HepG2 (cell line): ENCODE data around the gene NOSTRIN. TPM values are rescaled to one million over a fixed set of nuclear protein-coding genes. Genes with fewer than 3 reads are reported as not detected.
A peak's percentile ranks its signal among the peaks of the same experiment; 100 is the strongest.

Source experiments
- ATF7 ChIP-seq, 2 experiments: fragments of 450-650 bp in 1 of 2; sonication (generic) in 1 of 2; formaldehyde crosslinking in 1 of 2; IDR thresholded peaks; 2 replicates each; pipeline versions ENCODE4 v1.4.0 to v1.6.1; 2016 to 2020; ENCODE audit warnings: antibody characterized with exemption in 1 of 2, mild to moderate bottlenecking in 1 of 2, missing genetic modification reagents in 1 of 2
- CCAR2 ChIP-seq: fragments of 200-400 bp; formaldehyde crosslinking; optimal IDR thresholded peaks from 2 replicates; pipeline ENCODE3; 2018; ENCODE audit warnings: low read depth, mild to moderate bottlenecking, low read length, moderate library complexity
- FOXA3 ChIP-seq: IDR thresholded peaks from 2 replicates; pipeline ENCODE4 v1.6.1; 2016; ENCODE audit warnings: missing genetic modification reagents, missing compliant biosample characterization
- IKZF1 ChIP-seq: fragments of 450-650 bp; IDR thresholded peaks from 2 replicates; pipeline ENCODE4 v1.7.1; 2016
- IKZF5 ChIP-seq: IDR thresholded peaks from 2 replicates; pipeline ENCODE4 v1.6.1; 2018; ENCODE audit warnings: missing genetic modification reagents, mild to moderate bottlenecking, missing compliant biosample characterization
- KLF11 ChIP-seq: IDR thresholded peaks from 2 replicates; pipeline ENCODE4 v1.6.1; 2016; ENCODE audit warnings: missing compliant biosample characterization
- RAD51 ChIP-seq: fragments of 450-650 bp; IDR thresholded peaks from 2 replicates; pipeline ENCODE4 v1.6.1; 2016; ENCODE audit warnings: borderline replicate concordance
- SMYD3 ChIP-seq: sonication (generic); formaldehyde crosslinking; IDR thresholded peaks from 2 replicates; pipeline ENCODE4 v1.8.1; 2023; ENCODE audit warnings: mild to moderate bottlenecking, missing genetic modification reagents
- SOX6 ChIP-seq, 2 experiments: fragments of 450-650 bp in 1 of 2; sonication (generic) in 1 of 2; formaldehyde crosslinking in 1 of 2; IDR thresholded peaks; 2 replicates each; pipeline versions ENCODE4 v1.4.0 to v1.6.1; 2017 to 2020; ENCODE audit warnings: antibody characterized with exemption in 1 of 2, mild to moderate bottlenecking in 1 of 2, missing genetic modification reagents in 1 of 2
- TBL1XR1 ChIP-seq: fragments of 150-350 bp; IDR thresholded peaks from 2 replicates; pipeline ENCODE4 v1.6.1; 2014; ENCODE audit warnings: borderline replicate concordance, low read length; ENCODE audit not compliant: partially characterized antibody
- TGIF2 ChIP-seq: IDR thresholded peaks from 2 replicates; pipeline ENCODE4 v1.6.1; 2016; ENCODE audit warnings: control low read depth, missing compliant biosample characterization
- ZNF260 ChIP-seq: sonication (generic); formaldehyde crosslinking; IDR thresholded peaks from 2 replicates; pipeline ENCODE4 v1.4.0; 2020; ENCODE audit warnings: missing genetic modification reagents, low read depth, mild to moderate bottlenecking, borderline replicate concordance
- ZNF550 ChIP-seq: sonication (generic); formaldehyde crosslinking; IDR thresholded peaks from 2 replicates; pipeline ENCODE4 v1.4.0; 2020; ENCODE audit warnings: mild to moderate bottlenecking, missing genetic modification reagents, borderline replicate concordance
- ZSCAN29 ChIP-seq: sonication (generic); formaldehyde crosslinking; conservative IDR thresholded peaks from 2 replicates; pipeline ENCODE4 v1.4.0; 2020; ENCODE audit warnings: mild to moderate bottlenecking, missing genetic modification reagents
- polyA plus RNA-seq, 8 experiments: library from polyadenylated mRNA; depleted of rRNA in 3 of 8; stranded (reverse) in 7 of 8; unstranded in 1 of 8; fragments of >200 nt; fragmentation: Illumina TruSeq in 4 of 8; extraction: Trizol in 4 of 8; gene quantifications; 2 replicates each; pipeline versions ENCODE4 v1.2.1 to v1.2.3, GENCODE V29; 2011 to 2016; ENCODE audit warnings: low read depth in 4 of 8, missing spikeins in 1 of 8, mixed read lengths in 1 of 8; ENCODE audit not compliant: insufficient read depth in 1 of 8
- total RNA-seq, 5 experiments: library from RNA; depleted of rRNA; stranded (reverse); fragments of >200 nt; fragmentation: Illumina TruSeq; extraction: Trizol; gene quantifications; 2 replicates each; pipeline ENCODE4 v1.2.3, GENCODE V29; 2016; ENCODE audit warnings: low read depth in 1 of 5
- TF ChIP-seq, protein P1 (sequence below): sonication (generic); formaldehyde crosslinking; IDR thresholded peaks from 2 replicates; pipeline ENCODE4 v1.4.0; 2020; ENCODE audit warnings: missing genetic modification reagents
- TF ChIP-seq, protein P2 (sequence below): sonication (generic); formaldehyde crosslinking; IDR thresholded peaks from 2 replicates; pipeline ENCODE4 v1.4.0; 2020; ENCODE audit warnings: missing genetic modification reagents
- TF ChIP-seq, protein P3 (sequence below): sonication (generic); formaldehyde crosslinking; IDR thresholded peaks from 2 replicates; pipeline ENCODE4 v1.4.0; 2020; ENCODE audit warnings: low read depth, mild to moderate bottlenecking, missing genetic modification reagents
- TF ChIP-seq, protein P4 (sequence below): IDR thresholded peaks from 2 replicates; pipeline ENCODE4 v1.6.1; 2016; ENCODE audit warnings: missing biosample characterization, missing genetic modification reagents, low read depth
- TF ChIP-seq, protein P5 (sequence below): sonication (generic); formaldehyde crosslinking; IDR thresholded peaks from 2 replicates; pipeline ENCODE4 v1.5.1; 2020; ENCODE audit warnings: missing genetic modification reagents, mild to moderate bottlenecking, borderline replicate concordance

The NOSTRIN gene
- total and polyA plus RNA-seq, 2 of the 13 experiments (the other 11 are each of a cell fraction or from before 2014, with no cell fraction given), result 0.22 TPM

DNA sequence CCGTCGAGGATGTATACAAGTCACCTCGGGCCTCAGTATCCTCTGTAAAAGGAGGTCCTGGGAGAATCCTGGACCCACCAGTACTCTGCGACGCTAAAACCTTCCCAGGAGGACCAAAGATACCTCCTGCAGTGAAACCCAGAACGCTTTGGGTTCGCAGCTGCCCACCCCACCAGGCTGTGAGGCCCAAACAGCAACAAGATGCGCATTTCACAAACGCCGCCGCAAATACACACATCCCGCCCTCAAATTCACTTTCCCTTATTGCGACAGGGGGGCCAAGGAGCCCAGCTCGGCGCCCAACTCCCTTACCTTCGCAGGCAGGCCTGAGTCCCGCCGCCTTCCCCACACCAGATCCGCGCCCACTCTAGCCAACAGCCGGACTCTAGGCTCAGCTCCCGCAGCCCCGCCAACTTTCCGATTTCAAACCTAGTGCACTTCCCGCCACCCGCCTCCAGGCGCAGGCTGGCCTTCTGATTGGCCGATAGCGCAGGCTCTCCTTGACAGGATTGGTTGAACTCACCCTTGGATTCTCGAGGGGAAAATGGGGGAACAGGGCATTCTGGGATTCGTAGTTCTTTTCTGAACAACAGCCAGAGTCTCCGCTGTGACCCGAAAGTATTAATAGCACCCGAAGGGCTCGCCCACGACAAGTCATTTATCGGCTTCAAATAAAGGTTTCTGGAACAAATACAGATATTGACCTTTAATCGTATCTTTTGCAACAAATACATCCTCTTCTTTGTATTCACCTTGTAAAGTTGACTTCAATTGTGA lies 87.8 kb downstream of the NOSTRIN start, which contains the start of gene SPC25 (continued):
- TF ChIP-seq ATF7 (IDR thresholded peaks at IDR 0.05) (no peak), ATF7 (CRISPR knock-in tag; IDR thresholded peaks at IDR 0.05) (no peak), SOX6 (IDR thresholded peaks at IDR 0.05) (no peak), SOX6 (CRISPR knock-in tag; IDR thresholded peaks at IDR 0.05) (0 out of 2 replicates have a peak, but pooled peaks have one; percentile 15), CCAR2 (no peak), FOXA3 (peak; percentile 42; the same call in 1 of the 2 replicates), IKZF1 (no peak), ZNF550 (CRISPR knock-in tag) (0 out of 2 replicates have a peak, but pooled peaks have one; percentile 86), IKZF5 (CRISPR knock-in tag) (peak; percentile 33; the same call in 1 of the 2 replicates), SMYD3 (CRISPR knock-in tag) (peak; percentile 86), RAD51 (no peak), TGIF2 (CRISPR knock-in tag) (peak; percentile 63; the same call in 1 of the 2 replicates), ZNF260 (CRISPR knock-in tag) (no peak), ZSCAN29 (CRISPR knock-in tag) (peak; percentile 67; the same call in 1 of the 2 replicates), TBL1XR1 (peak; percentile 68), KLF11 (CRISPR knock-in tag) (peak; percentile 85; the same call in 1 of the 2 replicates)
- TF ChIP-seq, protein P1, sequence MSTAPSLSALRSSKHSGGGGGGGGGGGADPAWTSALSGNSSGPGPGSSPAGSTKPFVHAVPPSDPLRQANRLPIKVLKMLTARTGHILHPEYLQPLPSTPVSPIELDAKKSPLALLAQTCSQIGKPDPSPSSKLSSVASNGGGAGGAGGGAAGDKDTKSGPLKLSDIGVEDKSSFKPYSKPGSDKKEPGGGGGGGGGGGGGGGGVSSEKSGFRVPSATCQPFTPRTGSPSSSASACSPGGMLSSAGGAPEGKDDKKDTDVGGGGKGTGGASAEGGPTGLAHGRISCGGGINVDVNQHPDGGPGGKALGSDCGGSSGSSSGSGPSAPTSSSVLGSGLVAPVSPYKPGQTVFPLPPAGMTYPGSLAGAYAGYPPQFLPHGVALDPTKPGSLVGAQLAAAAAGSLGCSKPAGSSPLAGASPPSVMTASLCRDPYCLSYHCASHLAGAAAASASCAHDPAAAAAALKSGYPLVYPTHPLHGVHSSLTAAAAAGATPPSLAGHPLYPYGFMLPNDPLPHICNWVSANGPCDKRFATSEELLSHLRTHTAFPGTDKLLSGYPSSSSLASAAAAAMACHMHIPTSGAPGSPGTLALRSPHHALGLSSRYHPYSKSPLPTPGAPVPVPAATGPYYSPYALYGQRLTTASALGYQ (CRISPR knock-in tag), result peak; percentile 60; the same call in 1 of the 2 replicates
- TF ChIP-seq, protein P2, sequence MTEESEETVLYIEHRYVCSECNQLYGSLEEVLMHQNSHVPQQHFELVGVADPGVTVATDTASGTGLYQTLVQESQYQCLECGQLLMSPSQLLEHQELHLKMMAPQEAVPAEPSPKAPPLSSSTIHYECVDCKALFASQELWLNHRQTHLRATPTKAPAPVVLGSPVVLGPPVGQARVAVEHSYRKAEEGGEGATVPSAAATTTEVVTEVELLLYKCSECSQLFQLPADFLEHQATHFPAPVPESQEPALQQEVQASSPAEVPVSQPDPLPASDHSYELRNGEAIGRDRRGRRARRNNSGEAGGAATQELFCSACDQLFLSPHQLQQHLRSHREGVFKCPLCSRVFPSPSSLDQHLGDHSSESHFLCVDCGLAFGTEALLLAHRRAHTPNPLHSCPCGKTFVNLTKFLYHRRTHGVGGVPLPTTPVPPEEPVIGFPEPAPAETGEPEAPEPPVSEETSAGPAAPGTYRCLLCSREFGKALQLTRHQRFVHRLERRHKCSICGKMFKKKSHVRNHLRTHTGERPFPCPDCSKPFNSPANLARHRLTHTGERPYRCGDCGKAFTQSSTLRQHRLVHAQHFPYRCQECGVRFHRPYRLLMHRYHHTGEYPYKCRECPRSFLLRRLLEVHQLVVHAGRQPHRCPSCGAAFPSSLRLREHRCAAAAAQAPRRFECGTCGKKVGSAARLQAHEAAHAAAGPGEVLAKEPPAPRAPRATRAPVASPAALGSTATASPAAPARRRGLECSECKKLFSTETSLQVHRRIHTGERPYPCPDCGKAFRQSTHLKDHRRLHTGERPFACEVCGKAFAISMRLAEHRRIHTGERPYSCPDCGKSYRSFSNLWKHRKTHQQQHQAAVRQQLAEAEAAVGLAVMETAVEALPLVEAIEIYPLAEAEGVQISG, result peak; percentile 90
- TF ChIP-seq, protein P3, sequence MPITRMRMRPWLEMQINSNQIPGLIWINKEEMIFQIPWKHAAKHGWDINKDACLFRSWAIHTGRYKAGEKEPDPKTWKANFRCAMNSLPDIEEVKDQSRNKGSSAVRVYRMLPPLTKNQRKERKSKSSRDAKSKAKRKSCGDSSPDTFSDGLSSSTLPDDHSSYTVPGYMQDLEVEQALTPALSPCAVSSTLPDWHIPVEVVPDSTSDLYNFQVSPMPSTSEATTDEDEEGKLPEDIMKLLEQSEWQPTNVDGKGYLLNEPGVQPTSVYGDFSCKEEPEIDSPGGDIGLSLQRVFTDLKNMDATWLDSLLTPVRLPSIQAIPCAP (CRISPR knock-in tag), result no peak
- TF ChIP-seq, protein P4, sequence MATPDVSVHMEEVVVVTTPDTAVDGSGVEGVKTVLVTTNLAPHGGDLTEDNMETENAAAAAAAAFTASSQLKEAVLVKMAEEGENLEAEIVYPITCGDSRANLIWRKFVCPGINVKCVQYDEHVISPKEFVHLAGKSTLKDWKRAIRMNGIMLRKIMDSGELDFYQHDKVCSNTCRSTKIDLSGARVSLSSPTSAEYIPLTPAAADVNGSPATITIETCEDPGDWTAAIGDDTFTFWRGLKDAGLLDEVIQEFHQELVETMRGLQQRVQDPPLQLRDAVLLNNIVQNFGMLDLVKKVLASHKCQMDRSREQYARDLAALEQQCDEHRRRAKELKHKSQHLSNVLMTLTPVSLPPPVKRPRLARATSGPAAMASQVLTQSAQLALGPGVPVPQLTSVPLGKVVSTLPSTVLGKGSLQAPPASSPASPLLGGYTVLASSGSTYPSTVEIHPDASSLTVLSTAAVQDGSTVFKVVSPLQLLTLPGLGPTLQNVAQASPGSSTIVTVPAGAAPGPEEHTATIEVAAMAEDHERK (CRISPR knock-in tag), result no peak
- TF ChIP-seq, protein P5, sequence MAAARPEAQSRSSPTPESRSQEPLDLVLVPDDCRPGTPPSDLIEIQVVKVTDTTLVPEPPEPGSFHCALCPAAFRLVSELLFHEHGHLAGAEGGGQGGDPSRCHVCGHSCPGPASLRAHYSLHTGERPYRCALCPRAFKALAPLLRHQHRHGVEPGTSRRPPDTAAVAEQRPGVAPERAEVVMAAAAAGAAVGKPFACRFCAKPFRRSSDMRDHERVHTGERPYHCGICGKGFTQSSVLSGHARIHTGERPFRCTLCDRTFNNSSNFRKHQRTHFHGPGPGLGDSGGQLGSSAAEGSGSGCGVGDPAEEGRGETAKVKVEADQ (CRISPR knock-in tag), result peak; percentile 79; the same call in 1 of the 2 replicates
